ENCODE data around the gene KCNH8.

KCNH8 gene

GRCh38 chr3:19250959-19251610 lies 102.8 kb downstream of the KCNH8 start:
- DNase-seq (ENCODE audit: low spot score), result no peak

DNA sequence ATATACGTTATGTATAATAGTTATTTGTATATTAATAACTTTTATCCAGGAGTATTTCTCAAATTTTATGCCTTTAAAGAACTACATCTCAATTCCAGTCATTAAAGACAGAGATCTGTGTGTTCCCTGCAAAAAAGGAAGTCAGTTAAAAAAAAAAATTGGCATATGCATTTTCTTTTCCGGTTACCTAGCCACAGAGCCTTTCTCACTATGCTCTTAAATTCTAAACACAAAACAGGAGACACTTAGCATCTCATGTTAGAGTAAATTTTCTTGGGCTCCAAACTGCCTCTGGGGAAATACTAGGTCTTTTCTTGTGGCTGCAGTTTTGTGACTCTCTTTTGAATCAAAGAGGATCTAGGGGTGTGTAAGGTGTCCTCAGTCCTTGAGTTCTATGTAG lies 105.9 kb downstream of the KCNH8 start:
- DNase-seq (ENCODE audit: low spot score), result no peak

GRCh38 chr3:19254784-19255338 lies 106.6 kb downstream of the KCNH8 start:
- DNase-seq (ENCODE audit: low spot score), result no peak

DNA sequence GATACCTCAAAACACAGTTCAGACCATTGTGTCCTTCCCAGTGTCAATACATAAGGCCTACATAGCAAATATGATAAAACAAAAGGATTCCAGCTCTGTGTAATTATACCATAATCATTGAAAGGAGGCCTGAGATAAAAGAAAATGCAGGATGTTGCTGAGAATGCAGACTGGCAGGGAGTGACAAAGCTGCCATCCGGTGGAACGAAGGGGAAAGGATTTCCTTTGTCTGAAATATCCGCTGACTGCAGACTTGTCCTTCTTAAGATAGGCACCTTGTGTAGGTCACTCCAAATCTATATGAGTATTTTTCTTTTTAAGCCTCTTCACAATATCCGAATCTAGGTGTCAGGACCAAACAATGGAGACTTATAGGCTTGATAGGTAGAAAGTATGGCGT lies 108.0 kb downstream of the KCNH8 start:
- DNase-seq (ENCODE audit: low spot score), result no peak

- DNase-seq (ENCODE audit: low spot score), result no peak
Measured at GRCh38 chr3:19263606-19264005, 115.3 kb downstream of the KCNH8 start.

- DNase-seq (ENCODE audit: low spot score), result no peak
Measured at GRCh38 chr3:19264424-19264823, 116.1 kb downstream of the KCNH8 start.

- DNase-seq (ENCODE audit: low spot score), result no peak
Measured at GRCh38 chr3:19267040-19267439, 118.7 kb downstream of the KCNH8 start.

DNA sequence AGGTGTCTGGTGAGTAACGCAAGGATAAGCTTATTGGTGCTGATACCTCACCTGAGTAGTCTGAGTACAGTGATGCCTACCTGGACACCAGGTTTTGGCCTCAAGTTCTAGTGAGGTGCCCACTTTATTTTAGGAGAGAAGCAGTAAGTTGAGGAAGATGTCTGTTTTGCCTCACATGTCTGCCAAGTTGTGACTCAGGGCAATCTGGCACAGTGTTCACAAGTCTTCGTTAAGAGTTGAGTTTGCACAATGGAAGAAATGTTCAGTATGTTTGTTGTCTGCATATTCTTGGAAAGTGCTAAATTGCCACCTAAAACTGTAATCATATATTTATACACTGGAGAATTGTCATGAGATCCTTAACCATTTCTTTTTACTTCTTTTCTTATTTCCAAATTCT lies 122.2 kb downstream of the KCNH8 start:
- DNase-seq (ENCODE audit: low spot score), result no peak

DNA sequence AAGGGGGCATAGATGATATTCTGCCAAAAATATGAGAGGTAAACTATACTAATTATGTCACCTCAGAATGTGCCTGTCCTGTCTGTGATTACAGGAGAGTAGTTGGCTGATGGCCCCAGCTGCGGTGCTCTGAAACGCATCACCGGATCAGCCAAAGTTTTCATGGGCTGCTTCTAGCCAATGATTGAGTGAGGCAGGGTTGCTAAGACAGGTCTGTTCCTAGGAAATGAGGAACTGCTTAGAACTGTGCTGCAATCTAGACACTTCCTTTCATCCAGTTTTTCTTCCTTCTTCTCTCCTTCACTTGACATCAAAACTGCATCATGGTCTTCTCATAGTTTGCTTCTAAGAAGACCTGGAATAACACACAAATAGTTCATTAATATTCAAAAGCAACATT lies 124.0 kb downstream of the KCNH8 start:
- no peak for DNase-seq (ENCODE audit: low spot score)

GRCh38 chr3:19273091-19273490 lies 124.8 kb downstream of the KCNH8 start:
- no peak for DNase-seq (ENCODE audit: low spot score)

DNA sequence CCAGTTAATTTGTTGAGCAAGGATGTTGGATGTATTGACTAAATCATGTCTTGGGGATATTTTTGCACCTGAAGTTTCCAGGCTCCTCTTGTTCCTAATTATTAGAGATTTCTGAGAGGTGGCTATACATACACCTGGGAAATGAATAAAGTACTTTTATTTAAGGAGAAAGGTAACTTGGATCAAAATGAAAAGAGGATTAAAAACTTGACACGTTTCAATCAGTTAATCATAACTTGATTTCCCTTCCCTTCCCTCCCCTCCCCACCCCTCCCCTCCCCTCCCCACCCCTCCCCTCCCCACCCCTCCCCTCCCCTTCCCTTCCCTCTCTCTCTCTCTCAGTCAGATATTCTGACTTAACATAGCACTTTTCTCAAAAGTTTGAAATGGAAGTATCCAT lies 126.3 kb downstream of the KCNH8 start:
- no peak for DNase-seq (ENCODE audit: low spot score)

DNA sequence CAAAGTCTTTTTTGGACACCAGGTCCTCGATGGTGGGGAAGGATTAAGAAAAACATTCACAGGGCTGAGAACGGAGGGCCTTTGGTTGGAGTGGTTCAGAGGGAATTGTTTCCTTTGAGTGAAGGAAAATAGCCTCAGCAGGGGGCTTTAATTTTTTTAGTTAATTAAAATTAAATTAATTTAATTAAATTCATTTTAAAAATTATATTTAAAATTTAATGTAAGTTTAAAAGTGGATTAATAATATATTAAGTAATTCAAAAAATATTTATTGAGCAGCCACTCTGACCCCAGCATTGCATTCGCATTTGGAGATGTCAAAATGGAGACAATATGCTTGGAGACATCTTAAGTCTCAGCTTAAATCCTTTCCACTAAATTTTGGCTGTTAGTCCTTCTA lies 136.7 kb downstream of the KCNH8 start:
- no peak for DNase-seq (ENCODE audit: low spot score)

DNA sequence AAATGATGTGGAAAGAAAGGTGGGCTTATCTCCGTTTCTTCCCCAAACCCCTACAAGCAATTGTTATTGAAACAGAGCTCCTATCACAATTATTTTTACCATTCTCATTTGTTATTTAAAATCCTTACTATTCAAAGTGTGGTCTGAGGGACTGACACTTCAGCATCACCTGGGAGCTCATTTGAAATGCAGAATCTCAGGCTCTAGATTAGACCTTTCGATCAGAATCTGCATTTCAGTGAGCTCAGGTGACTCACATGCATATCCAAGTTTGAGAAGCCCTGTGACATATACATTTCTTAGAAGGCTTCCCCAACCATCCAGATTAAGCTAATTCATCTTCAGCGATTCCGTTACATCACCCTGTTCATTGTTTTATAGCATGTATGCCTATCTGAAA lies 145.0 kb downstream of the KCNH8 start:
- DNase-seq (ENCODE audit: low spot score), result no peak

DNA sequence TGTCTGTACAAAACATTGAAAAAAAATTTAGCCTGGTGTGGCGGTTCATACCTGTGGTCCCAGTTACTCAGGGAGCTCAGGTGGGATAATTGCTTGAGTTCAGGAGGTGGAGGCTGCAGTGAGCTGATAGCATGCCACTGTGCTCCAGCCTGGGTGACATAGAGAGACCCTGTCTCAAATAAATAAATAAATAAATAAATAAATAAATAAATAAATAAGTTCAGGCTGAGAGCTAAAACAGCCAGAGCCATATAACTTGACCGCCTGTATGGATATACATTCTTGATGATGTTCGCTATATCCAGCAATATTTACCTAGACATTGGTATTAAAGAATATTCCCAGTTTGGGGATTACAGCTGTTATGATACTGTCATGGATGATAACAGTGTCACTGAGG lies 146.9 kb downstream of the KCNH8 start:
- DNase-seq (ENCODE audit: low spot score), result no peak

GRCh38 chr3:19331931-19332330 lies 183.6 kb downstream of the KCNH8 start:
- DNase-seq (ENCODE audit: low spot score), result no peak

GRCh38 chr3:19334120-19334519 lies 185.8 kb downstream of the KCNH8 start:
- DNase-seq (ENCODE audit: low spot score), result no peak

DNA sequence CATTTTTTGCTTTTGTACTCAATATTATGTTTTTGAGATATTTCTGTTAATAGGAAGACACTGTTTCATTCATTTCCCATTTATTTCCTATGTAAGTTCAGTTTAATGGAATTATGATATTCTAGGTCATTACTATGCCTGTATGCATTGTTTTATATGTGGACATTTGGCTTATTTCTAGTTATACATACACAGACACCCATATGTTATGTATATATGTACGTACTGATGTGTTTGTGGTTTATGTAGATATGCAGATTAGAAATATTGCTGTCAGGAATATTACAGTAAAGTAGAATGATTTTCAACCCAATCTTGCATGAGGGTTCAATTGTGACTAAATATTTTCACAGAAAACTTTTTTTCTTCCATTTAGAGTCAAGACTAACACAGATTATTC lies 190.5 kb downstream of the KCNH8 start:
- no peak for DNase-seq (ENCODE audit: low spot score)

DNA sequence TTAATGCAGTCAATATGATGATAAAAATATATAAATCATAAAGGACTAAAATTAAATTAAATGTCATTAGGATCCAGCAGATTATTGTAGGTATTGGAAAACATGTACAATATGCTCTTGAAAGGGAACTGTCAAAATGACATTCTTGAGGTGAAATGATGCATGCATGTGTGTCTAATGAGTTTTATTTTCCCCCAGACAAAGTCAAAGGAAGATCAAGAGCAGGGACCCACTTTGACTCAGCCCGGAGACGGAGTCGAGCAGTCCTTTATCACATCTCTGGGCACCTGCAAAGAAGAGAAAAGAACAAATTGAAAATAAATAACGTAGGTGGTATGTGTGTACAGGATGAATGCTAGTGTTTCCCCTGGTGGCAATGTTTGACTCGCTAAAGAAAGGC lies 194.1 kb downstream of the KCNH8 start:
- DNase-seq (ENCODE audit: low spot score), result no peak

DNA sequence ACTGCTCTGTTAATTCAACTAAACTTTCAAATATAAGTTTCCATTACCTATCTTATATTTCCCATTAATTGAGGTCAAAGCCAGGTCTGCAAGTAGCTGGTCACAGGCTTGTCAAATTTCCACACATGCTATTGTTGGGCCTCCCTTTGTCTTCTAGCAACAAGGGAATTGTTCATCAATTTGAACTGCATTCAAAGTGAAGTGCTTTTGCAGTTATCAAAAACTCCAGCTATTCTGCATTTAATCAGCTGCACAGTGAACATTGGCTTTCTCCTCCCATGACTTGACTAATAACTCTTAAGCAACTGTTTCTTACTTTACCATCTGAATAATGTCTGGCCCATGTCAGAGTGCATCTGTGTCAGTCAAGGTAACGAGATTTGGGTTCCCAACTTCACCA lies 198.4 kb downstream of the KCNH8 start:
- no peak for DNase-seq (ENCODE audit: low spot score)

DNA sequence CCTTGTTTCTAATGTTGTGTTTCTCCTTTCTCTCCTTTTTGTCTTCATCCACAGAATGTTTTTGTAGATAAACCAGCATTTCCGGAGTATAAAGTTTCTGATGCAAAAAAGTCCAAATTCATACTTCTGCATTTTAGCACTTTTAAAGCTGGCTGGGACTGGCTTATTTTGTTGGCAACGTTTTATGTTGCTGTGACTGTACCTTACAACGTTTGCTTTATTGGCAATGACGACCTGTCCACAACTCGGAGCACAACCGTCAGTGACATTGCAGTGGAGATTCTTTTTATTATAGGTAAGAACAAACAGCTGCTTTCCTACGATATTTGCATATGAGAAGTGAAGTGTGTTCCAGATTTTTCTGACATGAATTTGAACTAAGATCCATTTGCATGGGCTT lies 199.4 kb downstream of the KCNH8 start:
- no peak for DNase-seq (ENCODE audit: low spot score)

GRCh38 chr3:19348500-19348899 lies 200.2 kb downstream of the KCNH8 start:
- DNase-seq (ENCODE audit: low spot score), result no peak

DNA sequence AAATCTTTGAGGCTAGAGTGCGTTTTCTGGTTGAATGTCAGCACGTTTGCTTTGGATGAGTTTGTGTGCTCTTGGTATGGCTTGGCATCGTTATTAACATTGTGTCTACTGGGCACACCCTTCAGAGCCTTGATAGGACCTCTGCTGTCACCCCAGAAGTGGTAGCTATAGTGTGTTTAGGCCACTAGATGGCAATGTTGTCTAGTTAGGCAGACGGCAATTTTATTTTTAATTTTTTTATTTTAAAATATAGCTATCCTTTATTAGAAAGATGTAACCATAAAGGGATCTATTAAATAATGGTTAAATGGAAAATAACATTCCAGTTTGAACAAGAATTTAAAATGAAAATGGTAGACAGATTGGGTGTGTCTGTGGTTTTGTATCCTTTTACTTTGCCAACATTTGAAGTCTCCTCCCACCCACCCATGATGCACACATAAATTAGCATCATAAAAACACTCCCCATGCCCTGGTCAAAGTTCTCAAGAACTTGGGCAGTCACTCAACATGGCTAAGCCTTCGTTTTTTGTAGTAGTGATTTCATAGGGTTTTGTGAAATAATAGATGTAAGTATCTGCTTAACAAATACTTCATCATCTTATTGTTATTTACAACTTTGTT lies 200.7 kb downstream of the KCNH8 start:
- DNase-seq (ENCODE audit: low spot score), result peak; percentile 3

GRCh38 chr3:19357947-19358346 lies 209.6 kb downstream of the KCNH8 start:
- no peak for DNase-seq (ENCODE audit: low spot score)

DNA sequence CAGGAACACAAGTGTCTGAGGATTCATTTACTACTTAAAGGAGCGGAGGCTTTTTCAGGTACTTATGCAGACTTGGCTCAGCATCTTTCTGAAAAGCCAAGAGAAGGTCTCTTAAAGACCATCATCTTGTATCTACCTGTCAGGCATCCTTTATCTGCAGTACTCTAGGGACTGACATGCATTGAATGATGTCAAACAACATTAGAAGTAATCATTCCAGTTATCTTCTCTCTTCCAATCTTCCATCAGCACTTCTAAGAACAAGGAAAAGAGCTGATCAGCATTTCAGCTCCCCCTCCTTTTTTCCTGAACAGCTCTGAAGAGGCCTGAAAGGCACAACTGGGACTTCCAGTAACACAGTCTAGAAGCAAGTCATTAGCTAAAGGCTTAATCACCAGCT lies 214.8 kb downstream of the KCNH8 start:
- DNase-seq (ENCODE audit: low spot score), result no peak

All from AG08395 (cell line).